ENCODE results near the gene CBARP. TPM values are rescaled to one million over a fixed set of nuclear protein-coding genes. Genes with fewer than 3 reads are reported as not detected.
A peak's percentile ranks its signal among the peaks of the same experiment; 100 is the strongest.

CBARP gene
- total and polyA plus RNA-seq, 2 of the 13 experiments (the other 11 are each of a cell fraction or from before 2014, with no cell fraction given) = 1.2 to 1.4 TPM

GRCh38 chr19:1205114-1206099 lies 32.4 kb downstream of the CBARP start, which contains the start of gene STK11 (continued):
- TF ChIP-seq MTA3 (CRISPR knock-in tag; IDR thresholded peaks at IDR 0.05) (no peak), SRSF1 (optimal IDR thresholded peaks at IDR 0.05; ENCODE audit: low read depth, low read length) (peak; percentile 7), BRCA1 (CRISPR knock-in tag; IDR thresholded peaks at IDR 0.05) (no peak), RNF2 (conservative IDR thresholded peaks at IDR 0.05; ENCODE audit: low read depth) (no peak), AGO1 (IDR thresholded peaks at IDR 0.05; ENCODE audit: low read depth, low read length, poor library complexity, severe bottlenecking) (no peak), ZSCAN29 (CRISPR knock-in tag; conservative IDR thresholded peaks at IDR 0.05) (no peak), CBX5 (CRISPR knock-in tag; IDR thresholded peaks at IDR 0.05; ENCODE audit: borderline replicate concordance) (peak; percentile 51; the same call in 1 of the 2 replicates), SIX1 (CRISPR knock-in tag; IDR thresholded peaks at IDR 0.05; ENCODE audit: borderline replicate concordance) (no peak), GPN1 (CRISPR knock-in tag; IDR thresholded peaks at IDR 0.05; ENCODE audit: borderline replicate concordance) (no peak), ZNF598 (CRISPR knock-in tag; IDR thresholded peaks at IDR 0.05; ENCODE audit: borderline replicate concordance) (0 out of 2 replicates have a peak, but pooled peaks have one; percentile 62), ZSCAN12 (CRISPR knock-in tag; IDR thresholded peaks at IDR 0.05) (no peak), ZNF350 (CRISPR knock-in tag; IDR thresholded peaks at IDR 0.05; ENCODE audit: borderline replicate concordance, low read depth) (peak; percentile 79; the same call in 1 of the 2 replicates), CBX1 (IDR thresholded peaks at IDR 0.05; ENCODE audit: low read depth) (no peak), ZNF576 (CRISPR knock-in tag; IDR thresholded peaks at IDR 0.05) (no peak), HDAC6 (IDR thresholded peaks at IDR 0.05; ENCODE audit: low read depth, low read length) (no peak), ZFP41 (CRISPR knock-in tag; IDR thresholded peaks at IDR 0.05; ENCODE audit: borderline replicate concordance) (no peak)
- TF ChIP-seq, protein P1, sequence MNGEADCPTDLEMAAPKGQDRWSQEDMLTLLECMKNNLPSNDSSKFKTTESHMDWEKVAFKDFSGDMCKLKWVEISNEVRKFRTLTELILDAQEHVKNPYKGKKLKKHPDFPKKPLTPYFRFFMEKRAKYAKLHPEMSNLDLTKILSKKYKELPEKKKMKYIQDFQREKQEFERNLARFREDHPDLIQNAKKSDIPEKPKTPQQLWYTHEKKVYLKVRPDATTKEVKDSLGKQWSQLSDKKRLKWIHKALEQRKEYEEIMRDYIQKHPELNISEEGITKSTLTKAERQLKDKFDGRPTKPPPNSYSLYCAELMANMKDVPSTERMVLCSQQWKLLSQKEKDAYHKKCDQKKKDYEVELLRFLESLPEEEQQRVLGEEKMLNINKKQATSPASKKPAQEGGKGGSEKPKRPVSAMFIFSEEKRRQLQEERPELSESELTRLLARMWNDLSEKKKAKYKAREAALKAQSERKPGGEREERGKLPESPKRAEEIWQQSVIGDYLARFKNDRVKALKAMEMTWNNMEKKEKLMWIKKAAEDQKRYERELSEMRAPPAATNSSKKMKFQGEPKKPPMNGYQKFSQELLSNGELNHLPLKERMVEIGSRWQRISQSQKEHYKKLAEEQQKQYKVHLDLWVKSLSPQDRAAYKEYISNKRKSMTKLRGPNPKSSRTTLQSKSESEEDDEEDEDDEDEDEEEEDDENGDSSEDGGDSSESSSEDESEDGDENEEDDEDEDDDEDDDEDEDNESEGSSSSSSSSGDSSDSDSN (CRISPR knock-in tag; IDR thresholded peaks at IDR 0.05) = peak; percentile 37
- TF ChIP-seq, protein P2, sequence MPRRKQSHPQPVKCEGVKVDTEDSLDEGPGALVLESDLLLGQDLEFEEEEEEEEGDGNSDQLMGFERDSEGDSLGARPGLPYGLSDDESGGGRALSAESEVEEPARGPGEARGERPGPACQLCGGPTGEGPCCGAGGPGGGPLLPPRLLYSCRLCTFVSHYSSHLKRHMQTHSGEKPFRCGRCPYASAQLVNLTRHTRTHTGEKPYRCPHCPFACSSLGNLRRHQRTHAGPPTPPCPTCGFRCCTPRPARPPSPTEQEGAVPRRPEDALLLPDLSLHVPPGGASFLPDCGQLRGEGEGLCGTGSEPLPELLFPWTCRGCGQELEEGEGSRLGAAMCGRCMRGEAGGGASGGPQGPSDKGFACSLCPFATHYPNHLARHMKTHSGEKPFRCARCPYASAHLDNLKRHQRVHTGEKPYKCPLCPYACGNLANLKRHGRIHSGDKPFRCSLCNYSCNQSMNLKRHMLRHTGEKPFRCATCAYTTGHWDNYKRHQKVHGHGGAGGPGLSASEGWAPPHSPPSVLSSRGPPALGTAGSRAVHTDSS (CRISPR knock-in tag; conservative IDR thresholded peaks at IDR 0.05) = no peak
- TF ChIP-seq, protein P3, sequence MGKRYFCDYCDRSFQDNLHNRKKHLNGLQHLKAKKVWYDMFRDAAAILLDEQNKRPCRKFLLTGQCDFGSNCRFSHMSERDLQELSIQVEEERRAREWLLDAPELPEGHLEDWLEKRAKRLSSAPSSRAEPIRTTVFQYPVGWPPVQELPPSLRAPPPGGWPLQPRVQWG (CRISPR knock-in tag; IDR thresholded peaks at IDR 0.05; ENCODE audit: borderline replicate concordance, low read depth) = no peak
- TF ChIP-seq, protein P4, sequence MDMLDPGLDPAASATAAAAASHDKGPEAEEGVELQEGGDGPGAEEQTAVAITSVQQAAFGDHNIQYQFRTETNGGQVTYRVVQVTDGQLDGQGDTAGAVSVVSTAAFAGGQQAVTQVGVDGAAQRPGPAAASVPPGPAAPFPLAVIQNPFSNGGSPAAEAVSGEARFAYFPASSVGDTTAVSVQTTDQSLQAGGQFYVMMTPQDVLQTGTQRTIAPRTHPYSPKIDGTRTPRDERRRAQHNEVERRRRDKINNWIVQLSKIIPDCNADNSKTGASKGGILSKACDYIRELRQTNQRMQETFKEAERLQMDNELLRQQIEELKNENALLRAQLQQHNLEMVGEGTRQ (IDR thresholded peaks at IDR 0.05; ENCODE audit: low read depth, low read length) = no peak
- TF ChIP-seq, protein P4 (CRISPR knock-in tag; IDR thresholded peaks at IDR 0.05; ENCODE audit: borderline replicate concordance) = no peak
